ENCODE results near the gene NPHP3.
"Not testable (repeated sequence)": the region's sequence is repeated elsewhere in the genome, so short reads cannot be mapped to it uniquely, and the experiment has no call there.

The NPHP3 gene

GRCh38 chr3:132642539-132642847 is 79.7 kb downstream of the NPHP3 start:
- no peak for DNase-seq

GRCh38 chr3:132641837-132642538 is 80.2 kb downstream of the NPHP3 start:
- DNase-seq = no peak

- DNase-seq = not testable (repeated sequence)
Measured at GRCh38 chr3:132641427-132641826, 80.8 kb downstream of the NPHP3 start.

GRCh38 chr3:132638706-132639105 is 83.5 kb downstream of the NPHP3 start:
- DNase-seq = no peak

GRCh38 chr3:132637590-132637989 is 84.6 kb downstream of the NPHP3 start:
- DNase-seq = no peak

GRCh38 chr3:132635052-132635451 is 87.2 kb downstream of the NPHP3 start:
- no peak for DNase-seq

Measured in stimulated activated CD4-positive, alpha-beta T cell treated with anti-CD3 and anti-CD28 coated beads, Interleukin-4, amount 100 ng/mL, for 1 hour (primary cell).